GM10248 (cell line): Measurements from ENCODE around the gene CDK12.

Source experiments
- CTCF ChIA-PET: fragments of 300-600 bp; sonication (Branson Sonifier 250); formaldehyde crosslinking; extraction: SDS; loops from one replicate; lab custom pipeline; 2021; ENCODE audit warnings: antibody characterized with exemption; lab: Yijun Ruan, JAX
- POLR2A ChIA-PET: fragments of 350-650 bp; sonication (Branson Sonifier 250); formaldehyde crosslinking; extraction: SDS; loops from one replicate; lab custom pipeline; 2020; ENCODE audit warnings: antibody characterized with exemption; lab: Yijun Ruan, JAX
- DNase-seq: peaks from one replicate; pipeline ENCODE4 v3.0.0; 2012; ENCODE audit errors: extremely low spot score
- CTCF ChIP-seq: IDR thresholded peaks from 2 replicates; pipeline ENCODE4 v1.5.1; 2012; ENCODE audit warnings: mild to moderate bottlenecking, low read depth; ENCODE audit errors: extremely low read depth, missing control alignments, control extremely low read depth

CDK12 gene

GRCh38 chr17:39582658-39583057 is 121.4 kb downstream of the CDK12 start:
- ChIA-PET CTCF (interaction anchor here (1.0 to 1.9 kb wide), 2 partner anchors 39 to 43 kb away, joined by 4 to 10 read pairs; no protein-coding TSS in a partner anchor), POLR2A (no interaction called here)
- no peak for DNase-seq
- TF ChIP-seq CTCF, result no peak
